Pulmonary artery endothelial cell (primary cell): Measurements from ENCODE around the gene TMEM178B. TPM values are rescaled to one million over a fixed set of nuclear protein-coding genes. Genes with fewer than 3 reads are reported as not detected.
"Not testable (repeated sequence)": the region's sequence is repeated elsewhere in the genome, so short reads cannot be mapped to it uniquely, and the experiment has no call there.

Experiments
- DNase-seq: peaks from one replicate; pipeline ENCODE4 v3.0.0-alpha.2; 2011; ENCODE audit warnings: low read depth, low spot score
- total RNA-seq: library from RNA; depleted of rRNA; stranded (reverse); fragments of >200 nt; gene quantifications from 2 replicates; pipeline ENCODE4 v1.2.3, GENCODE V29; 2014

TMEM178B gene
- total RNA-seq, 1 donor from 2014 or later = not detected

GRCh38 chr7:141074162-141074991 lies 513 bp downstream of the TMEM178B start:
- no peak for DNase-seq

- no peak for DNase-seq
These were observed 1.1 kb downstream of the TMEM178B start for GRCh38 chr7:141074997-141075396.

- DNase-seq = no peak
These were observed 2.5 kb downstream of the TMEM178B start for GRCh38 chr7:141076377-141076776.

GRCh38 chr7:141079219-141079618 lies 5.4 kb downstream of the TMEM178B start:
- DNase-seq = no peak

GRCh38 chr7:141089490-141089889 lies 15.6 kb downstream of the TMEM178B start:
- DNase-seq = not testable (repeated sequence)

- no peak for DNase-seq
These were observed 20.6 kb downstream of the TMEM178B start for GRCh38 chr7:141094336-141095070.

GRCh38 chr7:141097430-141097829 lies 23.6 kb downstream of the TMEM178B start:
- DNase-seq = no peak

GRCh38 chr7:141102436-141102835 lies 28.6 kb downstream of the TMEM178B start:
- no peak for DNase-seq

- DNase-seq = no peak
These were observed 30.1 kb downstream of the TMEM178B start for GRCh38 chr7:141103847-141104429.

- no peak for DNase-seq
These were observed 39.3 kb downstream of the TMEM178B start for GRCh38 chr7:141113131-141113530.

GRCh38 chr7:141114029-141114664 lies 40.3 kb downstream of the TMEM178B start:
- no peak for DNase-seq

- DNase-seq = no peak
These were observed 42.1 kb downstream of the TMEM178B start for GRCh38 chr7:141115965-141116364.

- DNase-seq = not testable (repeated sequence)
These were observed 42.8 kb downstream of the TMEM178B start for GRCh38 chr7:141116661-141117060.

- no peak for DNase-seq
These were observed 44.9 kb downstream of the TMEM178B start for GRCh38 chr7:141118767-141119166.

GRCh38 chr7:141119187-141119586 lies 45.3 kb downstream of the TMEM178B start:
- DNase-seq = no peak

- DNase-seq = no peak
These were observed 48.9 kb downstream of the TMEM178B start for GRCh38 chr7:141122736-141123135.

GRCh38 chr7:141123522-141123921 lies 49.7 kb downstream of the TMEM178B start:
- no peak for DNase-seq

- DNase-seq = no peak
These were observed 52.2 kb downstream of the TMEM178B start for GRCh38 chr7:141126107-141126506.

GRCh38 chr7:141128506-141128905 lies 54.6 kb downstream of the TMEM178B start:
- no peak for DNase-seq

- no peak for DNase-seq
These were observed 55.1 kb downstream of the TMEM178B start for GRCh38 chr7:141128931-141129330.

- no peak for DNase-seq
These were observed 58.8 kb downstream of the TMEM178B start for GRCh38 chr7:141132671-141133070.

GRCh38 chr7:141133646-141134045 lies 59.8 kb downstream of the TMEM178B start:
- DNase-seq = no peak
